RWPE1 (cell line): ENCODE results near the gene CEP128.

ENCODE experiments used
- CTCF ChIA-PET: fragments of 350-600 bp; sonication (Branson Sonifier 250); formaldehyde crosslinking; extraction: SDS; loops from one replicate; lab custom pipeline; 2021; lab: Yijun Ruan, JAX
- POLR2A ChIA-PET: fragments of 400-600 bp; formaldehyde crosslinking; extraction: SDS; loops from one replicate; lab custom pipeline; 2020; ENCODE audit warnings: antibody characterized with exemption; ENCODE audit not compliant: low non-redundant PET; lab: Yijun Ruan, JAX
- DNase-seq: peaks from one replicate; pipeline ENCODE4 v3.0.0; 2012; ENCODE audit warnings: low spot score
- H3K27ac ChIP-seq: fragments of 450-650 bp; 2 replicates; pipeline ENCODE4 v1.5.1; 2017
- TF ChIP-seq, protein P1 (sequence below): fragments of 450-650 bp; conservative IDR thresholded peaks from 2 replicates; pipeline ENCODE4 v1.5.1; 2017; ENCODE audit warnings: low read depth, mild to moderate bottlenecking

CEP128 gene

DNA sequence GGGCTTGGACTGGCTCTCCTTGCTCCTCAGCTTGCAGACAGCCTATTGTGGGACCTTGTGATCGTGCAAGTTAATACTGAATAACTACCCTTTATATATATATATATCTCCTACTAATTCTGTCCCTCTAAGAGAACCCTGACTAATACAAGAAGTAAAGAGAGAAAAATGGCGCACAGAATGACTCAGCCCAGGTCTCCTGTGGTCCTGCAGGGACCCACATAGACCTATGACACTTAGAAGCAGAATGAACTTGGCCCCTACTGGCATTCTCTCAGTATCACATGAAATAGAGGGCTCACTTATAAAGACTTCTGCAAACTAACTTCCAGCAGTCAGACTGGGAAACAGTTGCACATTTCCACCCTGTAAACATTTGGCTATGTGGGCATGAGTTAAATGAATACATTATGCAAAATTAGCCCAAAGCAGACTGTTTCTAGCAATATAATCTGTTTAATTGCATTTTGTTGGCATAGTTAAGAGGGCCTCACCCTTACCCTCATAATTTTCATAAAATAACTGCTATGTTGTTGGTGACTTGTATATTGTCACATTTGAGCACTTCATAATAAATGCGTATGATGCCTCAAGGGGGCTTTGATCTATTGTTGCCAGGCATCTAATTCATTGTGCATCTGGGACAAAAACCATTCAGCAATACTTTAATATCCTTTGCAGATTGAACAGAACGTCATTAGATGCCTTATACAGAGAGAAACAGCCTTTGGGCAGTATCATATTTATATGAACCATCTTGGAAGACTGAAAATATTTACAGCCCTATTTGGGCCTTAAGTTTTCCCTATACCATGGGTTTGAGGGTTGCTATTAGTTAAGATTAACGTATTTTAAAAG, 380.5 kb downstream of the CEP128 start:
- TF ChIP-seq, protein P1, sequence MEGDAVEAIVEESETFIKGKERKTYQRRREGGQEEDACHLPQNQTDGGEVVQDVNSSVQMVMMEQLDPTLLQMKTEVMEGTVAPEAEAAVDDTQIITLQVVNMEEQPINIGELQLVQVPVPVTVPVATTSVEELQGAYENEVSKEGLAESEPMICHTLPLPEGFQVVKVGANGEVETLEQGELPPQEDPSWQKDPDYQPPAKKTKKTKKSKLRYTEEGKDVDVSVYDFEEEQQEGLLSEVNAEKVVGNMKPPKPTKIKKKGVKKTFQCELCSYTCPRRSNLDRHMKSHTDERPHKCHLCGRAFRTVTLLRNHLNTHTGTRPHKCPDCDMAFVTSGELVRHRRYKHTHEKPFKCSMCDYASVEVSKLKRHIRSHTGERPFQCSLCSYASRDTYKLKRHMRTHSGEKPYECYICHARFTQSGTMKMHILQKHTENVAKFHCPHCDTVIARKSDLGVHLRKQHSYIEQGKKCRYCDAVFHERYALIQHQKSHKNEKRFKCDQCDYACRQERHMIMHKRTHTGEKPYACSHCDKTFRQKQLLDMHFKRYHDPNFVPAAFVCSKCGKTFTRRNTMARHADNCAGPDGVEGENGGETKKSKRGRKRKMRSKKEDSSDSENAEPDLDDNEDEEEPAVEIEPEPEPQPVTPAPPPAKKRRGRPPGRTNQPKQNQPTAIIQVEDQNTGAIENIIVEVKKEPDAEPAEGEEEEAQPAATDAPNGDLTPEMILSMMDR: no peak
- ChIA-PET POLR2A (no interaction called here), CTCF (no interaction called here)
- no peak overlapping the region for H3K27ac ChIP-seq
- DNase-seq: no peak

DNA sequence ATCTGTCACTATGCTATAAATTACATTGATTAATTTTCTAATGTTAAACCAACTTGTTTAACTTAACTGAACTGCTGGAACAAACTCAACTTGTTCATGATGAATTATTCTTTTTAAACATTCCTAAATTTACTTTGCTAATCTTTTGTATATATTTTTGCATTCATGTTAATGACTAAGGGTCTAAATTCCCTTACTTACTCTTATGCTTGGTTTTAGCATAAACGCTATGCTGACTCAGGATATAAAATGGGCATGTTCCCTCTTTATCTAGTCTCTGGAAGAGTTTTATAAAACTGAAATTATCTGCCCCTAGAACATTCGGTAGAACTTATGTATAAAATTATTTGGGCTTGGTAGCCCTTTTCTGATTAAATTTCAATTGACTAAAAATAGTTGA, 387.4 kb downstream of the CEP128 start:
- DNase-seq: no peak
- ChIA-PET CTCF (no interaction called here), POLR2A (no interaction called here)
- no peak overlapping the region for H3K27ac ChIP-seq
- TF ChIP-seq, protein P1: no peak

DNA sequence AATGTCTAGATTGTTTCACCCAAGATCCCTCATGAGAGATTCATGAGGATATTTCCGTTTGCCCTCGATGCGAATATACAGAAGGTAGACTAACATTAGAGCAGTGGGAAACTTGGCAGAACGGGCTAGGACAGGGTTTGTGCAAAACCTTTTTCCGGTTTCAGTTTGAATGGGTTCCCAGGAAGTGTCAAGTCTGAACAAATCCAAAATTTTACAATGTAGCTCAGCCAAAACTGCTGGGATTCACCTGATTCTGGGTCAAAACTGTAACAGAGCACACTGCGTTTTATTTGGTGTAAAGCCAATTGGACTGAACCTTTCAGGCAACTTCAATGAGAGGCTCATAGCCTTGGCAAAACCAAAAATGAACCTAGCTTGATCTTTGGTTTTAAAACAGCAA, 392.4 kb downstream of the CEP128 start:
- H3K27ac ChIP-seq: no peak overlapping the region
- POLR2A ChIA-PET: no interaction called here
- CTCF ChIA-PET: interaction anchor here (0.6 kb wide), 2 partner anchors 97 to 212 kb away, joined by 3 read pairs; no protein-coding TSS in a partner anchor
- DNase-seq: no peak
- TF ChIP-seq, protein P1: no peak

DNA sequence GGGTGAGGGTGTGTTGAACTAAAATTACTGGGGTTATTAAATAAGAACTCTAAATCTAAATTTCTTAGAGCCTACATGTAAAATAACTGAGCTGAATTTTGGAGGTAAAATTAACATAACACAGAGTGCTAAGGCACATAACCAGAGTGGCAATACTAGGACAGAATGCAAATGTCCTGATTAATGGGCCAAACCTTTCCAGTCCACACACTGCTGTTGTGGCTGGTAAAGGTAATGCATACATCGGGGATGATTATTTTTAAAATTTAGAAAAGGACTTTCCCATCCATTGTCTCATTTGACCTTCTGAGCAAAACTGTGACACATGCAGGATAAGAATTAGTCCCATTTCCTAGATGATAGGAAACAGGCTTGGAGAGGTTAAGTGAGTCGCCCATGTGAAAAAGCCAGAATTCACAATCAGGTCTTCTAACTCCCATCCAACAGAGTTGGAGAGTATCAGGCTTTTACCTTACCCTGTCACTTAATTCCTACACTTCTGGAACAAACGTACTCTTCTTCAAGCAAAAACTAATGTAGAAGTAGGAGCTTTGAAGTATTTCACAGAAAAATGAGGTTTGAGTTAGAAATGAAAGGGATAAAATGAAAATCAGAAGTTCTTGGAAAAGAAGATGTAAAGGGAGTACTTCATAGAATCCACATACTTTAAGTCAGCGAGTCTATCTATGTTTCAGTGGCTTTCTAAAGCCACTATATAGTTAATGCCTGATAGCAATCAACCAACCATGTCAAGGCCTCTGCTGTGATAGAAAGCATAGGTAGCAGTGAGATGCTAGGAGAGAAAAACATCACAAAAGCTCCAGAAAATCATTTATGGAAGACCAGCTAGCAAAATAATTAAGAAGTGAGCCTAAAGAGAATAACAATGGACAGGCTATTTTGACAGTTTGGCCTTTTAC, 395.3 kb downstream of the CEP128 start:
- H3K27ac ChIP-seq: no peak overlapping the region
- TF ChIP-seq, protein P1: no peak
- no peak for DNase-seq
- ChIA-PET CTCF (interaction anchor here (0.6 kb wide), 1 partner anchor 736 kb away, joined by 3 read pairs; no protein-coding TSS in a partner anchor), POLR2A (no interaction called here)

DNA sequence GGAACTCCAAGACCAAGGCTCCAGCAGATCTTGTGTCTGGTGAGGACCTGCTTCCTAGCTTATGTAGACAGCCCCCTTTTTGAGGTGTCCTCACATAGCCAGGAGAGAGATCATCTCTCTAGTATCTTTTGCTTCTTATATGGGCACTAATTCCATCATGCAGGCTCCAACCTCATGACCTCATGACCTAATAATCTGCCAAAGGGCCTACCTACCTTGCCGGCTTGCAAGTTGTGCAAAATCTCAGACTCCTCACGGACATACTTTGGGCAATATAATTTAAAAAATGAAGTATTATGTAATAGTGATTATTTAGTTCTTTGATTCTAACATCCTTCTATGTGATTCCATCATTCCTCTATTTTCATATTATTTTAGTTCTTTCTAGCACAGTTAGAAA, 397.2 kb downstream of the CEP128 start:
- ChIA-PET POLR2A (no interaction called here), CTCF (no interaction called here)
- no peak for DNase-seq
- TF ChIP-seq, protein P1: no peak
- H3K27ac ChIP-seq: no peak overlapping the region

DNA sequence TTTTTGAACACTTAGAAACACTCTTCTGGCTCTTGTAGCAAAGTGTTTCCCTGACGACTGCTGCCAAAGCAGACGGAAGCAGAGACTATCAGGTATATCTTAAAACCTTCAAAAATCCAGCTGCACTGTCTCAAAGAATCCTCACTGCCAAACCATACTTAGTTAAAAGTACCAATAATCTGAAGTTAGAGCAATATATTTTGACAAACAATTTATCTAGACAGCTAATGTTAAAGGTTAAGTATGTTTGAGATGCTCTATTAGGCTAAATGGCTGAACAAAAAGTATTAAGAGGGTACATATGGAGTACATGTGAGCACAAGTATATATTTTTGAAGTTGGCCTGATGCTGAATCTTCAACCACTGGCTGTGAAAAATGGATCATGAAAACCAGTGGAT, 398.3 kb downstream of the CEP128 start:
- no peak overlapping the region for H3K27ac ChIP-seq
- TF ChIP-seq, protein P1: no peak
- CTCF ChIA-PET: no interaction called here
- DNase-seq: no peak
- POLR2A ChIA-PET: no interaction called here
